HepG2 (cell line): ENCODE results near the gene ASH1L. TPM values are rescaled to one million over a fixed set of nuclear protein-coding genes. Genes with fewer than 3 reads are reported as not detected.

Experiments
- KAT2B ChIP-seq: fragments of 150-350 bp; IDR thresholded peaks from 2 replicates; pipeline ENCODE4 v1.6.1; 2014; ENCODE audit warnings: low read depth, low read length, borderline replicate concordance
- KLF11 ChIP-seq: IDR thresholded peaks from 2 replicates; pipeline ENCODE4 v1.6.1; 2016; ENCODE audit warnings: missing compliant biosample characterization
- PAF1 ChIP-seq: IDR thresholded peaks from 2 replicates; pipeline ENCODE4 v1.6.1; 2016; ENCODE audit warnings: missing genetic modification reagents, missing compliant biosample characterization
- POLR2AphosphoS5 ChIP-seq: IDR thresholded peaks from 2 replicates; pipeline ENCODE4 v1.6.1; 2012; ENCODE audit warnings: low read depth, low read length
- SRF ChIP-seq: IDR thresholded peaks from 2 replicates; pipeline ENCODE4 v1.6.1; 2011; ENCODE audit warnings: mild to moderate bottlenecking, low read depth, low read length, moderate library complexity
- TEAD2 ChIP-seq: sonication (generic); formaldehyde crosslinking; IDR thresholded peaks from 2 replicates; pipeline ENCODE4 v1.9.0; 2021; ENCODE audit warnings: missing genetic modification reagents
- ZMYM4 ChIP-seq: sonication (generic); formaldehyde crosslinking; IDR thresholded peaks from 2 replicates; pipeline ENCODE4 v1.8.1; 2023; ENCODE audit warnings: mild to moderate bottlenecking, missing genetic modification reagents
- ZNF12 ChIP-seq: sonication (generic); formaldehyde crosslinking; IDR thresholded peaks from 2 replicates; pipeline ENCODE4 v1.5.0; 2020; ENCODE audit warnings: missing genetic modification reagents
- ZNF143 ChIP-seq: sonication (generic); formaldehyde crosslinking; IDR thresholded peaks from 2 replicates; pipeline ENCODE4 v1.4.0; 2020; ENCODE audit warnings: missing genetic modification reagents
- ZNF329 ChIP-seq: sonication (generic); formaldehyde crosslinking; IDR thresholded peaks from 2 replicates; pipeline ENCODE4 v1.9.0; 2021; ENCODE audit warnings: low read depth, mild to moderate bottlenecking, missing genetic modification reagents
- ZNF496 ChIP-seq: sonication (generic); formaldehyde crosslinking; IDR thresholded peaks from 2 replicates; pipeline ENCODE4 v1.8.1; 2023; ENCODE audit warnings: mild to moderate bottlenecking, moderate library complexity, missing genetic modification reagents; ENCODE audit not compliant: insufficient replicate concordance
- ZNF567 ChIP-seq: sonication (generic); formaldehyde crosslinking; IDR thresholded peaks from 2 replicates; pipeline ENCODE4 v1.8.1; 2023; ENCODE audit warnings: mild to moderate bottlenecking, missing genetic modification reagents, borderline replicate concordance
- ZNF605 ChIP-seq: sonication (generic); formaldehyde crosslinking; IDR thresholded peaks from 2 replicates; pipeline ENCODE4 v1.8.0; 2022; ENCODE audit warnings: mild to moderate bottlenecking, missing genetic modification reagents
- ZNF724P ChIP-seq: sonication (generic); formaldehyde crosslinking; IDR thresholded peaks from 2 replicates; pipeline ENCODE4 v1.8.0; 2022; ENCODE audit warnings: missing genetic modification reagents, borderline replicate concordance
- polyA plus RNA-seq, 8 experiments: library from polyadenylated mRNA; depleted of rRNA in 3 of 8; stranded (reverse) in 7 of 8; unstranded in 1 of 8; fragments of >200 nt; fragmentation: Illumina TruSeq in 4 of 8; extraction: Trizol in 4 of 8; gene quantifications; 2 replicates each; pipeline versions ENCODE4 v1.2.1 to v1.2.3, GENCODE V29; 2011 to 2016; ENCODE audit warnings: low read depth in 4 of 8, missing spikeins in 1 of 8, mixed read lengths in 1 of 8; ENCODE audit not compliant: insufficient read depth in 1 of 8
- total RNA-seq, 5 experiments: library from RNA; depleted of rRNA; stranded (reverse); fragments of >200 nt; fragmentation: Illumina TruSeq; extraction: Trizol; gene quantifications; 2 replicates each; pipeline ENCODE4 v1.2.3, GENCODE V29; 2016; ENCODE audit warnings: low read depth in 1 of 5
- TF ChIP-seq, protein P1 (sequence below): sonication (generic); formaldehyde crosslinking; IDR thresholded peaks from 2 replicates; pipeline ENCODE4 v1.5.0; 2020; ENCODE audit warnings: mild to moderate bottlenecking, missing genetic modification reagents
- TF ChIP-seq, protein P2 (sequence below): sonication (generic); formaldehyde crosslinking; IDR thresholded peaks from 2 replicates; pipeline ENCODE4 v1.4.0; 2020; ENCODE audit warnings: missing genetic modification reagents
- TF ChIP-seq, protein P3 (sequence below): sonication (generic); formaldehyde crosslinking; IDR thresholded peaks from 2 replicates; pipeline ENCODE4 v1.9.0; 2021; ENCODE audit warnings: missing genetic modification reagents, mild to moderate bottlenecking, borderline replicate concordance
- TF ChIP-seq, protein P4 (sequence below): sonication (generic); formaldehyde crosslinking; IDR thresholded peaks from 2 replicates; pipeline ENCODE4 v1.4.0; 2020; ENCODE audit warnings: low read depth, mild to moderate bottlenecking, missing genetic modification reagents
- TF ChIP-seq, protein P5 (sequence below): sonication (generic); formaldehyde crosslinking; conservative IDR thresholded peaks from 2 replicates; pipeline ENCODE4 v1.8.0; 2022; ENCODE audit warnings: low read depth, missing genetic modification reagents
- TF ChIP-seq, protein P6 (sequence below): sonication (generic); formaldehyde crosslinking; conservative IDR thresholded peaks from 2 replicates; pipeline ENCODE4 v1.4.0; 2020; ENCODE audit warnings: missing genetic modification reagents

ASH1L gene
- total and polyA plus RNA-seq, 2 of the 13 experiments (the other 11 are each of a cell fraction or from before 2014, with no cell fraction given) = 10.2 to 15.3 TPM

DNA sequence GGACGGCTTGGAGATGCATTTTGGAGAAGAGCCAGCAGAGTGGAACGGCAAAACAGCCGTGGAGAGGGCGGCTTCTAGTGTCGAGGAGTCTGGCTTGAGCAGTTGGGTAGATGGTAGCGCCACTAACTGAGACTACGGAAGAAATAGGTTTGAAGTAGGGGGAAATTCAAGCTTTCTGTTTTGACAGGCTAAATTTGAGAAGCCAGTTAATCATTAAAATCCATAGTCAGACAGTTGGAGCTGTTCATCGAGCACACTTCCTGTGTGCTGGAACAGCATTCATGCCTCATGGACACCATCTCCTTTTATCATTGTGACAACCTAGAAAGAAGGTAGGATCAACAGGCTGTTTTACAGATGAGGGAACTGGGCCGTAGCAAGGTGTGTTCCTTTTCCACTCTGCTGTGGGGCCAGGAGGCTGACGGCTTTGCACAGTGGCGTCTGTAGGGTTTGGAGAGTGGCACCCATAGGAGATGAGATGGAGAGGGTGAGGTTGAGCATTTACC lies 258.0 kb downstream of the ASH1L start (continued):
- TF ChIP-seq, protein P1, sequence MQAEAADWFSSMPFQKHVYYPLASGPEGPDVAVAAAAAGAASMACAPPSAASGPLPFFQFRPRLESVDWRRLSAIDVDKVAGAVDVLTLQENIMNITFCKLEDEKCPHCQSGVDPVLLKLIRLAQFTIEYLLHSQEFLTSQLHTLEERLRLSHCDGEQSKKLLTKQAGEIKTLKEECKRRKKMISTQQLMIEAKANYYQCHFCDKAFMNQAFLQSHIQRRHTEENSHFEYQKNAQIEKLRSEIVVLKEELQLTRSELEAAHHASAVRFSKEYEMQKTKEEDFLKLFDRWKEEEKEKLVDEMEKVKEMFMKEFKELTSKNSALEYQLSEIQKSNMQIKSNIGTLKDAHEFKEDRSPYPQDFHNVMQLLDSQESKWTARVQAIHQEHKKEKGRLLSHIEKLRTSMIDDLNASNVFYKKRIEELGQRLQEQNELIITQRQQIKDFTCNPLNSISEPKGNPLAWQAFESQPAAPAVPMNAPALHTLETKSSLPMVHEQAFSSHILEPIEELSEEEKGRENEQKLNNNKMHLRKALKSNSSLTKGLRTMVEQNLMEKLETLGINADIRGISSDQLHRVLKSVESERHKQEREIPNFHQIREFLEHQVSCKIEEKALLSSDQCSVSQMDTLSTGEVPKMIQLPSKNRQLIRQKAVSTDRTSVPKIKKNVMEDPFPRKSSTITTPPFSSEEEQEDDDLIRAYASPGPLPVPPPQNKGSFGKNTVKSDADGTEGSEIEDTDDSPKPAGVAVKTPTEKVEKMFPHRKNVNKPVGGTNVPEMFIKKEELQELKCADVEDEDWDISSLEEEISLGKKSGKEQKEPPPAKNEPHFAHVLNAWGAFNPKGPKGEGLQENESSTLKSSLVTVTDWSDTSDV (CRISPR knock-in tag) = no peak
- no peak for TF ChIP-seq SRF
- TF ChIP-seq POLR2AphosphoS5 = peak; percentile 85
- no peak for TF ChIP-seq KLF11 (CRISPR knock-in tag)
- TF ChIP-seq, protein P2, sequence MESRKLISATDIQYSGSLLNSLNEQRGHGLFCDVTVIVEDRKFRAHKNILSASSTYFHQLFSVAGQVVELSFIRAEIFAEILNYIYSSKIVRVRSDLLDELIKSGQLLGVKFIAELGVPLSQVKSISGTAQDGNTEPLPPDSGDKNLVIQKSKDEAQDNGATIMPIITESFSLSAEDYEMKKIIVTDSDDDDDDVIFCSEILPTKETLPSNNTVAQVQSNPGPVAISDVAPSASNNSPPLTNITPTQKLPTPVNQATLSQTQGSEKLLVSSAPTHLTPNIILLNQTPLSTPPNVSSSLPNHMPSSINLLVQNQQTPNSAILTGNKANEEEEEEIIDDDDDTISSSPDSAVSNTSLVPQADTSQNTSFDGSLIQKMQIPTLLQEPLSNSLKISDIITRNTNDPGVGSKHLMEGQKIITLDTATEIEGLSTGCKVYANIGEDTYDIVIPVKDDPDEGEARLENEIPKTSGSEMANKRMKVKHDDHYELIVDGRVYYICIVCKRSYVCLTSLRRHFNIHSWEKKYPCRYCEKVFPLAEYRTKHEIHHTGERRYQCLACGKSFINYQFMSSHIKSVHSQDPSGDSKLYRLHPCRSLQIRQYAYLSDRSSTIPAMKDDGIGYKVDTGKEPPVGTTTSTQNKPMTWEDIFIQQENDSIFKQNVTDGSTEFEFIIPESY (CRISPR knock-in tag) = no peak
- peak; percentile 25; the same call in 1 of the 2 replicates for TF ChIP-seq ZMYM4 (CRISPR knock-in tag)
- TF ChIP-seq, protein P3, sequence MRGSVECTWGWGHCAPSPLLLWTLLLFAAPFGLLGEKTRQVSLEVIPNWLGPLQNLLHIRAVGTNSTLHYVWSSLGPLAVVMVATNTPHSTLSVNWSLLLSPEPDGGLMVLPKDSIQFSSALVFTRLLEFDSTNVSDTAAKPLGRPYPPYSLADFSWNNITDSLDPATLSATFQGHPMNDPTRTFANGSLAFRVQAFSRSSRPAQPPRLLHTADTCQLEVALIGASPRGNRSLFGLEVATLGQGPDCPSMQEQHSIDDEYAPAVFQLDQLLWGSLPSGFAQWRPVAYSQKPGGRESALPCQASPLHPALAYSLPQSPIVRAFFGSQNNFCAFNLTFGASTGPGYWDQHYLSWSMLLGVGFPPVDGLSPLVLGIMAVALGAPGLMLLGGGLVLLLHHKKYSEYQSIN (CRISPR knock-in tag) = no peak
- TF ChIP-seq ZNF329 (CRISPR knock-in tag) = no peak
- TF ChIP-seq ZNF605 (CRISPR knock-in tag) = peak; percentile 31; the same call in 1 of the 2 replicates
- no peak for TF ChIP-seq TEAD2 (CRISPR knock-in tag)
- TF ChIP-seq, protein P4, sequence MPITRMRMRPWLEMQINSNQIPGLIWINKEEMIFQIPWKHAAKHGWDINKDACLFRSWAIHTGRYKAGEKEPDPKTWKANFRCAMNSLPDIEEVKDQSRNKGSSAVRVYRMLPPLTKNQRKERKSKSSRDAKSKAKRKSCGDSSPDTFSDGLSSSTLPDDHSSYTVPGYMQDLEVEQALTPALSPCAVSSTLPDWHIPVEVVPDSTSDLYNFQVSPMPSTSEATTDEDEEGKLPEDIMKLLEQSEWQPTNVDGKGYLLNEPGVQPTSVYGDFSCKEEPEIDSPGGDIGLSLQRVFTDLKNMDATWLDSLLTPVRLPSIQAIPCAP (CRISPR knock-in tag) = no peak
- no peak for TF ChIP-seq ZNF724P
- no peak for TF ChIP-seq KAT2B
- TF ChIP-seq ZNF567 = no peak
- no peak for TF ChIP-seq ZNF12 (CRISPR knock-in tag)
- TF ChIP-seq PAF1 (CRISPR knock-in tag) = no peak
- TF ChIP-seq ZNF143 (CRISPR knock-in tag) = no peak
- TF ChIP-seq, protein P5, sequence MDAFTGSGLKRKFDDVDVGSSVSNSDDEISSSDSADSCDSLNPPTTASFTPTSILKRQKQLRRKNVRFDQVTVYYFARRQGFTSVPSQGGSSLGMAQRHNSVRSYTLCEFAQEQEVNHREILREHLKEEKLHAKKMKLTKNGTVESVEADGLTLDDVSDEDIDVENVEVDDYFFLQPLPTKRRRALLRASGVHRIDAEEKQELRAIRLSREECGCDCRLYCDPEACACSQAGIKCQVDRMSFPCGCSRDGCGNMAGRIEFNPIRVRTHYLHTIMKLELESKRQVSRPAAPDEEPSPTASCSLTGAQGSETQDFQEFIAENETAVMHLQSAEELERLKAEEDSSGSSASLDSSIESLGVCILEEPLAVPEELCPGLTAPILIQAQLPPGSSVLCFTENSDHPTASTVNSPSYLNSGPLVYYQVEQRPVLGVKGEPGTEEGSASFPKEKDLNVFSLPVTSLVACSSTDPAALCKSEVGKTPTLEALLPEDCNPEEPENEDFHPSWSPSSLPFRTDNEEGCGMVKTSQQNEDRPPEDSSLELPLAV (CRISPR knock-in tag) = no peak
- TF ChIP-seq ZNF496 (CRISPR knock-in tag) = no peak
- TF ChIP-seq, protein P6, sequence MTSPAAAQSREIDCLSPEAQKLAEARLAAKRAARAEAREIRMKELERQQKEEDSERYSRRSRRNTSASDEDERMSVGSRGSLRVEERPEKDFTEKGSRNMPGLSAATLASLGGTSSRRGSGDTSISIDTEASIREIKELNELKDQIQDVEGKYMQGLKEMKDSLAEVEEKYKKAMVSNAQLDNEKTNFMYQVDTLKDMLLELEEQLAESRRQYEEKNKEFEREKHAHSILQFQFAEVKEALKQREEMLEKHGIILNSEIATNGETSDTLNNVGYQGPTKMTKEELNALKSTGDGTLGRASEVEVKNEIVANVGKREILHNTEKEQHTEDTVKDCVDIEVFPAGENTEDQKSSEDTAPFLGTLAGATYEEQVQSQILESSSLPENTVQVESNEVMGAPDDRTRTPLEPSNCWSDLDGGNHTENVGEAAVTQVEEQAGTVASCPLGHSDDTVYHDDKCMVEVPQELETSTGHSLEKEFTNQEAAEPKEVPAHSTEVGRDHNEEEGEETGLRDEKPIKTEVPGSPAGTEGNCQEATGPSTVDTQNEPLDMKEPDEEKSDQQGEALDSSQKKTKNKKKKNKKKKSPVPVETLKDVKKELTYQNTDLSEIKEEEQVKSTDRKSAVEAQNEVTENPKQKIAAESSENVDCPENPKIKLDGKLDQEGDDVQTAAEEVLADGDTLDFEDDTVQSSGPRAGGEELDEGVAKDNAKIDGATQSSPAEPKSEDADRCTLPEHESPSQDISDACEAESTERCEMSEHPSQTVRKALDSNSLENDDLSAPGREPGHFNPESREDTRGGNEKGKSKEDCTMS (CRISPR knock-in tag) = no peak
